ENCODE results near the gene ZNF385B. TPM values are rescaled to one million over a fixed set of nuclear protein-coding genes. Genes with fewer than 3 reads are reported as not detected.

The ZNF385B gene
- total and polyA plus RNA-seq, 9 of the 15 experiments (the other 6 are each of a cell fraction or from before 2014, with no cell fraction given): 0.50 TPM; not detected in 8

- no peak for TF ChIP-seq ZNF655 (CRISPR knock-in tag; IDR thresholded peaks at IDR 0.05)
- TF ChIP-seq GATAD2A (IDR thresholded peaks at IDR 0.05): no peak
- no peak for TF ChIP-seq HNRNPH1 (optimal IDR thresholded peaks at IDR 0.05; ENCODE audit: low read depth, low read length)
- no peak for TF ChIP-seq CREB3 (tag; conservative IDR thresholded peaks at IDR 0.05; ENCODE audit: low read depth)
- no peak for TF ChIP-seq SIN3B (IDR thresholded peaks at IDR 0.05; ENCODE audit: low read depth)
Measured at GRCh38 chr2:179434357-179434756, 427.1 kb downstream of the ZNF385B start (continued).

- no peaks in the 10 kb centered on the region for H3K36me3 ChIP-seq (ENCODE audit: control insufficient read depth, insufficient read depth, low read length)
- FAIRE-seq: no peak
- in situ Hi-C loops (cut with MboI): no loop called here
- no TSS peak for BruUV-seq (replicated peaks)
- H3K79me2 ChIP-seq (ENCODE audit: control insufficient read depth, insufficient read depth, low read length): no peaks in the 10 kb centered on the region
- no peak overlapping the region for H3K4me3 ChIP-seq
- H4K20me1 ChIP-seq (replicated peaks; ENCODE audit: control insufficient read depth, insufficient read depth, low read length): no peaks in the 10 kb centered on the region
- POLR2A ChIA-PET: no interaction called here
- no peaks in the 10 kb centered on the region for H3K4me1 ChIP-seq (replicated peaks in 1 of 2; ENCODE audit: control insufficient read depth in 2 of 2, insufficient read depth in 2 of 2, low read length in 2 of 2)
- H3K9me3 ChIP-seq (replicated peaks; ENCODE audit: control insufficient read depth, insufficient read depth, low read depth, low read length): no peaks in the 10 kb centered on the region
- H3K9me1 ChIP-seq (ENCODE audit: control insufficient read depth, insufficient read depth, low read length): no peaks in the 10 kb centered on the region
- DNase-seq (ENCODE audit: extremely low read depth in 1 of 4, low spot score in 3 of 4): no peak
- H3K9ac ChIP-seq (ENCODE audit: insufficient read depth in 1 of 2, low read depth in 2 of 2, low read length in 2 of 2): no peak overlapping the region
- ATAC-seq: no peak
- CTCF ChIA-PET (ENCODE audit: low intra/inter-chr PET ratio): no interaction called here
- no peaks in the 10 kb centered on the region for H3K27me3 ChIP-seq (ENCODE audit: control insufficient read depth in 2 of 2, insufficient read depth in 2 of 2, low read length in 2 of 2)
- H3K27ac ChIP-seq (ENCODE audit: extremely low read depth, low read depth, low read length): no peak overlapping the region
- TF ChIP-seq POLR2A (conservative IDR thresholded peaks at IDR 0.05): no peak
- TF ChIP-seq HMG20A (CRISPR knock-in tag; conservative IDR thresholded peaks at IDR 0.05): no peak
- no peak for TF ChIP-seq SUPT5H (IDR thresholded peaks at IDR 0.05)
- TF ChIP-seq FOXK1 (CRISPR knock-in tag; IDR thresholded peaks at IDR 0.05; ENCODE audit: borderline replicate concordance): no peak
- TF ChIP-seq ZBTB9 (CRISPR knock-in tag; IDR thresholded peaks at IDR 0.05): no peak
- TF ChIP-seq DNMT1 (IDR thresholded peaks at IDR 0.05): no peak
- TF ChIP-seq ZFP1 (CRISPR knock-in tag; IDR thresholded peaks at IDR 0.05): no peak
- TF ChIP-seq CREM (IDR thresholded peaks at IDR 0.05; ENCODE audit: low read depth): no peak
- no peak for TF ChIP-seq MEF2A (IDR thresholded peaks at IDR 0.05; ENCODE audit: control insufficient read depth, low read depth, low read length)
- TF ChIP-seq ZNF24 (IDR thresholded peaks at IDR 0.05): no peak
- TF ChIP-seq CHD2 (IDR thresholded peaks at IDR 0.05; ENCODE audit: low read depth, low read length): no peak
- no peak for TF ChIP-seq ZNF57 (CRISPR knock-in tag; IDR thresholded peaks at IDR 0.05)
- TF ChIP-seq BRCA1 (IDR thresholded peaks at IDR 0.05): no peak
- TF ChIP-seq BRCA1 (CRISPR knock-in tag; IDR thresholded peaks at IDR 0.05): no peak
- TF ChIP-seq MAZ (CRISPR knock-in tag; conservative IDR thresholded peaks at IDR 0.05 in 1 of 2, IDR thresholded peaks at IDR 0.05 in 1 of 2): no peak
- no peak for TF ChIP-seq POLR3A (IDR thresholded peaks at IDR 0.05; ENCODE audit: borderline replicate concordance, extremely low read depth, insufficient read depth, insufficient read length)
- H3K4me2 ChIP-seq (ENCODE audit: insufficient read depth, low read length): no peak overlapping the region
- intact Hi-C loops (cut with micrococcal nuclease): no loop called here
- WGBS (ENCODE audit: insufficient coverage, low coverage, missing lambda C conversion rate): 3% methylated on average over 3 of the region's 3 CpGs
- H2AFZ ChIP-seq (ENCODE audit: low read depth, low read length): no peak overlapping the region
Measured at GRCh38 chr2:179432751-179433150, 428.7 kb downstream of the ZNF385B start.
